BE2C (cell line): ENCODE data around the gene CASK.

Experiments
- DNase-seq: peaks from one replicate; pipeline ENCODE4 v3.0.0-alpha.2; 2020
- H3K27me3 ChIP-seq: fragments of 250-450 bp; sonication (Bioruptor Pico); 2 replicates; pipeline ENCODE4 v1.5.1; 2020; ENCODE audit warnings: mild to moderate bottlenecking
- H3K36me3 ChIP-seq: fragments of 250-450 bp; sonication (Bioruptor Pico); 2 replicates; pipeline ENCODE4 v1.5.1; 2020; ENCODE audit warnings: mild to moderate bottlenecking
- H3K4me1 ChIP-seq: fragments of 250-450 bp; sonication (Bioruptor Pico); 2 replicates; pipeline ENCODE4 v1.5.1; 2020
- H3K4me3 ChIP-seq: 2 replicates; pipeline ENCODE4 v1.5.1; 2011; ENCODE audit warnings: low read depth, low read length
- H3K9me3 ChIP-seq: fragments of 250-450 bp; sonication (Bioruptor Pico); 2 replicates; pipeline ENCODE4 v1.5.1; 2020
- CTCF ChIP-seq: IDR thresholded peaks from 2 replicates; pipeline ENCODE4 v1.5.1; 2012; ENCODE audit warnings: mild to moderate bottlenecking, low read depth, low read length

CASK gene

DNA sequence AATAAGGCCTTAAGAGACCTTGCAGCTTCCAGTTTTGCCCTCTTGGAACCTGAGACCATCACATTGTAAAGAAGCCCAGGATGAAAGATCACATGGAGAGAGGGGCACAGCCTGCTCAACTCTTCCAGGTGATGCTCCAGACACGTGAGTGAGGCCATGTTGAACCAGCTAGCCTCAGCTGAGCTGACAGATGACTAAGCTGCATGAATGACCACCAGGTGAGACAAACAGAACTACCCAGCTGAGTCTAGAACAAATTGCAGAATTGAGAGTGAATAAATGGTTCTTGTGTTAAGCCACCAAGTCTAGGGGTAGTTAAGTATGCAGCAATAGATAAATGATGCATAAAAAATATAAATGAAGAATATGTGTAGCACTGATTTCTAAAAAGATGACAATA, 216.1 kb downstream of the CASK start:
- H3K4me1 ChIP-seq, result no peaks in the 10 kb centered on the region
- H3K27me3 ChIP-seq, result no peaks in the 10 kb centered on the region
- H3K4me3 ChIP-seq, result no peak overlapping the region
- no peak for TF ChIP-seq CTCF
- DNase-seq, result no peak
- no peaks in the 10 kb centered on the region for H3K36me3 ChIP-seq
- no peaks in the 10 kb centered on the region for H3K9me3 ChIP-seq

- Histone ChIP-seq H3K36me3 (no peaks in the 10 kb centered on the region), H3K9me3 (no peaks in the 10 kb centered on the region), H3K4me1 (no peaks in the 10 kb centered on the region), H3K4me3 (no peak overlapping the region), H3K27me3 (no peaks in the 10 kb centered on the region)
- TF ChIP-seq CTCF, result no peak
- DNase-seq, result no peak
Measured at GRCh38 chrX:41705680-41706374, 217.5 kb downstream of the CASK start.

- no peaks in the 10 kb centered on the region for H3K27me3 ChIP-seq
- no peaks in the 10 kb centered on the region for H3K9me3 ChIP-seq
- TF ChIP-seq CTCF, result no peak
- DNase-seq, result no peak
- H3K4me1 ChIP-seq, result no peaks in the 10 kb centered on the region
- no peaks in the 10 kb centered on the region for H3K36me3 ChIP-seq
- H3K4me3 ChIP-seq, result no peak overlapping the region
Measured at GRCh38 chrX:41705042-41705441, 218.3 kb downstream of the CASK start.

GRCh38 chrX:41703574-41704029, 219.8 kb downstream of the CASK start:
- Histone ChIP-seq H3K4me3 (no peak overlapping the region), H3K36me3 (no peaks in the 10 kb centered on the region), H3K9me3 (no peaks in the 10 kb centered on the region), H3K27me3 (no peaks in the 10 kb centered on the region), H3K4me1 (no peaks in the 10 kb centered on the region)
- no peak for DNase-seq
- no peak for TF ChIP-seq CTCF

DNA sequence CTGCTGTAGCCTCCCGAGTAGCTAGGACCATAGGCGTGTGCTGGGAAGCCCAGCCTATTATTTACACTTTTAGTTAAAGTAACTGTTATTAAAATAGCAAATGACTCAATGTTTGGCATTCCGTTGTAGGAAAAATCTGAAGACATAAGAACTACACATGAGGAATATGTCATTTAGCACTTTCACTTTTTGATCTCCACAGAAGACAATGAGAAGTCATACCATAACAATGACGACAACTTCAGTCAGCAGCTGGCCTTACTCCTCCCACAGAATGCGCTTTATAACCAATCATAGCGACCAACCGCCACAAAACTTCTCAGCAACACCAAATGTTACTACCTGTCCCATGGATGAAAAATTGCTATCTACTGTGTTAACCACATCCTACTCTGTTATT, 227.9 kb downstream of the CASK start:
- Histone ChIP-seq H3K4me3 (no peak overlapping the region), H3K36me3 (no peaks in the 10 kb centered on the region), H3K27me3 (no peaks in the 10 kb centered on the region), H3K9me3 (no peaks in the 10 kb centered on the region), H3K4me1 (no peaks in the 10 kb centered on the region)
- no peak for TF ChIP-seq CTCF
- DNase-seq, result no peak

- no peak overlapping the region for H3K4me3 ChIP-seq
- H3K4me1 ChIP-seq, result no peaks in the 10 kb centered on the region
- DNase-seq, result no peak
- H3K27me3 ChIP-seq, result no peaks in the 10 kb centered on the region
- no peak for TF ChIP-seq CTCF
- no peaks in the 10 kb centered on the region for H3K9me3 ChIP-seq
- H3K36me3 ChIP-seq, result no peaks in the 10 kb centered on the region
Measured at GRCh38 chrX:41693024-41693423, 230.3 kb downstream of the CASK start.
